Measurements from ENCODE around the gene PPP2R1A.

Gene PPP2R1A

DNA sequence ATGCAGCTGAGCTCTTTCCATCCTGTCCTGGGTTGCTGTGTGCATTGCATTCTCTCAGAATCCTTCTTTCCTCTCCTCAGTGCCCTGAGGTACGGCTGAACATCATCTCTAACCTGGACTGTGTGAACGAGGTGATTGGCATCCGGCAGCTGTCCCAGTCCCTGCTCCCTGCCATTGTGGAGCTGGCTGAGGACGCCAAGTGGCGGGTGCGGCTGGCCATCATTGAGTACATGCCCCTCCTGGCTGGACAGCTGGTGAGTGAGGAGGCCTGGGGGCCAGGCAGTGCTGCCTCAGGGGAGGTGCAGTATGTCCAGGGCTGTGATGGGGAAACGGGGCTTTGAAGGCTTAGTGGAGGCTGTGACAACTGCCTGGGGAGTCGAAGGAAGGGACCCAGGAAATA is 29.8 kb downstream of the PPP2R1A start:
- peak overlapping the region; percentile 54 for H3K27ac Mint-ChIP-seq
- TF ChIP-seq, protein P1, sequence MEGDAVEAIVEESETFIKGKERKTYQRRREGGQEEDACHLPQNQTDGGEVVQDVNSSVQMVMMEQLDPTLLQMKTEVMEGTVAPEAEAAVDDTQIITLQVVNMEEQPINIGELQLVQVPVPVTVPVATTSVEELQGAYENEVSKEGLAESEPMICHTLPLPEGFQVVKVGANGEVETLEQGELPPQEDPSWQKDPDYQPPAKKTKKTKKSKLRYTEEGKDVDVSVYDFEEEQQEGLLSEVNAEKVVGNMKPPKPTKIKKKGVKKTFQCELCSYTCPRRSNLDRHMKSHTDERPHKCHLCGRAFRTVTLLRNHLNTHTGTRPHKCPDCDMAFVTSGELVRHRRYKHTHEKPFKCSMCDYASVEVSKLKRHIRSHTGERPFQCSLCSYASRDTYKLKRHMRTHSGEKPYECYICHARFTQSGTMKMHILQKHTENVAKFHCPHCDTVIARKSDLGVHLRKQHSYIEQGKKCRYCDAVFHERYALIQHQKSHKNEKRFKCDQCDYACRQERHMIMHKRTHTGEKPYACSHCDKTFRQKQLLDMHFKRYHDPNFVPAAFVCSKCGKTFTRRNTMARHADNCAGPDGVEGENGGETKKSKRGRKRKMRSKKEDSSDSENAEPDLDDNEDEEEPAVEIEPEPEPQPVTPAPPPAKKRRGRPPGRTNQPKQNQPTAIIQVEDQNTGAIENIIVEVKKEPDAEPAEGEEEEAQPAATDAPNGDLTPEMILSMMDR (IDR thresholded peaks at IDR 0.05): no peak
- H3K9me3 Mint-ChIP-seq: no peaks in the 10 kb centered on the region
- no peaks in the 10 kb centered on the region for H3K27me3 Mint-ChIP-seq (ENCODE audit: low read depth, poor library complexity)
- H3K4me3 Mint-ChIP-seq: no peak overlapping the region
- peaks cover 77% of the 10 kb centered on the region for H3K36me3 Mint-ChIP-seq (ENCODE audit: low read depth)
- no peak for DNase-seq
- H3K4me1 Mint-ChIP-seq: peaks cover 3% of the 10 kb centered on the region

DNA sequence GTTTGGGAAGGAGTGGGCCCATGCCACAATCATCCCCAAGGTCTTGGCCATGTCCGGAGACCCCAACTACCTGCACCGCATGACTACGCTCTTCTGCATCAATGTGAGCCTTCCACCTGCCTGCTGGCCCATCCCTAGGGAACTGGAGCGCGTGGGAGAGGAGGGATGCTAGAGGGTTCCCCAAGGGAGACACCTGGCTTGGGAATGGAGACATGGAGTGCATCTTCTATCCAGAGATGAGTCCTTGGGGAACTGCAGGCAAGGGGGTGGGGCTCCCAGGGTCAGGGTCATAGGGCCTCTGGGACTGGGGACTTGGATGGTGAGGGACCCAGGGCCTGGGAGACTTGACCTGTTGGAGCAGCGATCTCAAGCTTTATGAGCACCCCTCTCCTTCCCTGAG is 31.2 kb downstream of the PPP2R1A start:
- no peak for DNase-seq
- no peaks in the 10 kb centered on the region for H3K4me1 Mint-ChIP-seq
- no peak overlapping the region for H3K27ac Mint-ChIP-seq
- no peaks in the 10 kb centered on the region for H3K9me3 Mint-ChIP-seq
- H3K36me3 Mint-ChIP-seq (ENCODE audit: low read depth): peaks cover 85% of the 10 kb centered on the region
- TF ChIP-seq, protein P1 (IDR thresholded peaks at IDR 0.05): no peak
- H3K27me3 Mint-ChIP-seq (ENCODE audit: low read depth, poor library complexity): no peaks in the 10 kb centered on the region
- no peak overlapping the region for H3K4me3 Mint-ChIP-seq

DNA sequence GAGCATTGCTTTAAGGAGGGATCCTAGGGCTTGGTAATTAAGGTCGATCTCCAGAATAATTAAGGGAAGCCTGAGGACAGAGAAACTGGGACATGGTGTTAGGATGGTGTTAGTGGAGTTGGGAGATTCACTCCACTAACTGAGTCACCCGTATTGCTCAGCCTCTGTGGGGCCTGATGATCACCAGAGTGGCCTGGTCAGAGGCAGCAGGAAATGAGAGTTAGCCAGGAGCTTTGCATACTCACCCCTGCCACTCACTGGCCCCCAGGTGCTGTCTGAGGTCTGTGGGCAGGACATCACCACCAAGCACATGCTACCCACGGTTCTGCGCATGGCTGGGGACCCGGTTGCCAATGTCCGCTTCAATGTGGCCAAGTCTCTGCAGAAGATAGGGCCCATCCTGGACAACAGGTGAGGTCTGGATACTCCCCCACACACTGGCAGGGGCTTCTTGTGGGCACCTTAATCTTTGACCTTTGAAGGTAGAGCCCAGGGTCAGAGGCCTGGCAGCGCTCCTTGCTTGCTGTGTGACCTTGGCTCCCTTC is 32.1 kb downstream of the PPP2R1A start:
- DNase-seq: no peak
- Mint-ChIP-seq H3K27ac (no peak overlapping the region), H3K4me1 (no peaks in the 10 kb centered on the region), H3K27me3 (ENCODE audit: low read depth, poor library complexity) (no peaks in the 10 kb centered on the region), H3K9me3 (no peaks in the 10 kb centered on the region), H3K36me3 (ENCODE audit: low read depth) (peaks cover 87% of the 10 kb centered on the region), H3K4me3 (no peak overlapping the region)
- TF ChIP-seq, protein P1 (IDR thresholded peaks at IDR 0.05): no peak

DNA sequence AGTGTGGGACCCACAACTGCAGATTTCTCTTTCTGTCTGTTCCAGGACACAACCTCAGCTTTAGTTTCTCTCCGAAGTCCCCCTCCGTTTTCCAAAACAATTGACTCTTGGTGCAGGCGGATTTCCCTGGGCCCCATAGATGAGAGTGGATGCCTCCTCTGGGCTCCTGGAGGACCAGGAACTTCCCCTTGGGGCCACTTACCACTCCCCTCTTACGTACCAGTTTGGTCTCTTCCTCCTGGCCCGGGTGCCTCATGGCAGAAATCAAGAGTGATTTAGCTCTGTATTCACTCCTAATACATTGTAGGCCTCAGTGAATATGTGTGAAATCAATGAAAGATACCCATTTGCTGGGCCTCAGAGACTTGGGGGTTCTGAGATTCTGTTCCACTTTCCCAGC is 34.4 kb downstream of the PPP2R1A start:
- H3K27me3 Mint-ChIP-seq (ENCODE audit: low read depth, poor library complexity): no peaks in the 10 kb centered on the region
- TF ChIP-seq, protein P1 (IDR thresholded peaks at IDR 0.05): no peak
- peaks cover 91% of the 10 kb centered on the region for H3K36me3 Mint-ChIP-seq (ENCODE audit: low read depth)
- H3K4me1 Mint-ChIP-seq: no peaks in the 10 kb centered on the region
- no peak overlapping the region for H3K4me3 Mint-ChIP-seq
- H3K27ac Mint-ChIP-seq: no peak overlapping the region
- no peak for DNase-seq
- no peaks in the 10 kb centered on the region for H3K9me3 Mint-ChIP-seq

DNA sequence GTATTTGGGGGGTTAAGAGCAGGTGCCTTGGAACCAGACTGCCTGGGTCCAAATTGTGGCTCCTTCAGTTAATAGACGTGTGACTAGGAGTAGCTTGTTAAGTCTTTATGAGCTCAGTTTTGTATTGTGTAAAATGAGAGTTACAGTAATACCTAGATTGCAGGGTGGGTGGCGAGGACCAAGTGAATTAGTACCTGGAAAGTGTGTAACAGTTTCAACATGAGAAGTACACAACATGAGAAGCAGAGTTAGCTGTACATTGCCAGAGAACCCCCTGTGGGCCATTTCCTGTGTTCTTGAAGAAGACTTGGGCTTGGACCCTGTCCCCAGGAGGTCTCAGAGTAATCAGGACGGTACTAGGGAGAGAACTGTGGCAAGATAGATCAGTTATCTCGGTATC is 36.8 kb downstream of the PPP2R1A start:
- no peak for DNase-seq
- TF ChIP-seq, protein P1 (IDR thresholded peaks at IDR 0.05): no peak
- Mint-ChIP-seq H3K4me1 (no peaks in the 10 kb centered on the region), H3K9me3 (no peaks in the 10 kb centered on the region), H3K27me3 (ENCODE audit: low read depth, poor library complexity) (no peaks in the 10 kb centered on the region), H3K4me3 (no peak overlapping the region), H3K36me3 (ENCODE audit: low read depth) (peaks cover 81% of the 10 kb centered on the region), H3K27ac (peak overlapping the region; percentile 21)

DNA sequence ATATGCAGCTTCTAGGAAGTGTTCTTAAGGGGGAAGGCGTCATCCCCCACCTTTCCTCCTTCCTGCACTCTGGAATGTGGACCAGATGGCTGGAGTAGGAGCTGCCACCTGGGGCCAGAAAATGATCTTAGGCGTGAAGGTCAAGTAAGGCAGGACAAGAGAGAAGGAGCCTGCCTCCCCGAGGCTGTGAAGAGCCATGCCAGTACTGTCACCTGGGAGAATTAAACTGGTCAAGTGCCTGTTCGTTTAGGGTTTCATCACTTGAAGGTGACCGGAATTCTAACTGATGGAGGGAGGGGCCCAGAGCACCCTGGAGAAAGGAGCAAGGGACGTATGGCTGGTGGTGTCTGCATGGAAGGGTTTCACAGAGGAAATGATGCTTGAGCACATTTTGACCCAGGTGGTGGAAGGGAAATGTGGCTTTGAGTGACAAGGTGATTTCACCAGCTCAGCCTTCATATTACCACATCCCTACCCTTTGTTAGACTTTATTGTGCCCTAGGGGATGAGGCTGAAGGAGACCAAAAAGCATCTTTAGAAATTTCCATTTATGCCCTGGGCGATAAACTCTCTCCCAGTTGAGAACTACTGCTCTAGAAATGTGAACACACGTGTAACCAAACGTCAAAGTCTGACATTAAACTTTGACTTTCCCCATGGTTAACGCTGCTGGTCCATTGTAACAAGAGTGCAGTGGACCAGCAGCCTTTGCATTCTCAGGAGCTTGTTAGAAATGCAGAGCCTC is 37.5 kb downstream of the PPP2R1A start:
- DNase-seq: no peak
- Mint-ChIP-seq H3K4me1 (no peaks in the 10 kb centered on the region), H3K36me3 (ENCODE audit: low read depth) (peaks cover 82% of the 10 kb centered on the region), H3K27me3 (ENCODE audit: low read depth, poor library complexity) (no peaks in the 10 kb centered on the region), H3K9me3 (no peaks in the 10 kb centered on the region), H3K27ac (peak overlapping the region; percentile 75), H3K4me3 (no peak overlapping the region)
- TF ChIP-seq, protein P1 (IDR thresholded peaks at IDR 0.05): no peak
